Colon (tissue), 2 donors: ENCODE results near the gene SNRNP35.
"Not testable (repeated sequence)": the region's sequence is repeated elsewhere in the genome, so short reads cannot be mapped to it uniquely, and the experiment has no call there.

Experiments
- FAIRE-seq: peaks from 2 replicates; lab custom pipeline; 2012; peaks lifted over from hg19 to GRCh38; lab: Jason Lieb, UNC
- donor health status: control.
- donor health status: control.

Gene SNRNP35

GRCh38 chr12:123457980-123458779, at the start of gene SNRNP35:
Gene SNRNP35 (plus strand): TSS chr12:123458139. CDS start chr12:123465541, 7,402 bp downstream.
- no peak for FAIRE-seq

- not testable (repeated sequence) for FAIRE-seq
Observed at GRCh38 chr12:123408619-123409018, 49.3 kb upstream of the SNRNP35 start.

GRCh38 chr12:123409284-123410040, 48.5 kb upstream of the SNRNP35 start:
- FAIRE-seq: not testable (repeated sequence)

GRCh38 chr12:123410041-123410412, 47.9 kb upstream of the SNRNP35 start:
- FAIRE-seq: no peak

GRCh38 chr12:123421314-123421713, 36.6 kb upstream of the SNRNP35 start:
- FAIRE-seq: no peak

- FAIRE-seq: no peak
Observed at GRCh38 chr12:123427036-123427769, 30.7 kb upstream of the SNRNP35 start.

GRCh38 chr12:123428591-123428990, 29.3 kb upstream of the SNRNP35 start:
- no peak for FAIRE-seq

- not testable (repeated sequence) for FAIRE-seq
Observed at GRCh38 chr12:123429101-123429500, 28.8 kb upstream of the SNRNP35 start.

- FAIRE-seq: not testable (repeated sequence)
Observed at GRCh38 chr12:123431951-123432817, 25.8 kb upstream of the SNRNP35 start.

GRCh38 chr12:123433615-123434014, 24.3 kb upstream of the SNRNP35 start:
- FAIRE-seq: no peak

GRCh38 chr12:123435636-123436016, 22.3 kb upstream of the SNRNP35 start:
- FAIRE-seq: no peak

- FAIRE-seq: no peak
Observed at GRCh38 chr12:123436017-123436964, 21.6 kb upstream of the SNRNP35 start, which contains the start of gene RILPL2. Gene RILPL2 (minus strand): TSS chr12:123436684. CDS start chr12:123436420, 264 bp downstream.

GRCh38 chr12:123441523-123442164, 16.3 kb upstream of the SNRNP35 start:
- no peak for FAIRE-seq

GRCh38 chr12:123442774-123443173, 15.2 kb upstream of the SNRNP35 start:
- FAIRE-seq: no peak

GRCh38 chr12:123444092-123445026, 13.6 kb upstream of the SNRNP35 start:
- no peak for FAIRE-seq

GRCh38 chr12:123445388-123446332, 12.3 kb upstream of the SNRNP35 start:
- no peak for FAIRE-seq

- FAIRE-seq: no peak
Observed at GRCh38 chr12:123446333-123446713, 11.6 kb upstream of the SNRNP35 start.
